B cell (primary cell): ENCODE data around the gene CGB8. TPM values are rescaled to one million over a fixed set of nuclear protein-coding genes. Genes with fewer than 3 reads are reported as not detected.

Source experiments
- ATAC-seq: fragments of 200-7000 bp; cut with Tn5 transposase; one replicate; pipeline ENCODE4 v1.10.0; 2021; ENCODE audit warnings: low read depth, mild to moderate bottlenecking, moderate number of reproducible peaks, moderate library complexity
- CTCF ChIA-PET: fragments of 350-600 bp; sonication (Branson Sonifier 250); formaldehyde crosslinking; loops from one replicate; lab custom pipeline; 2021; ENCODE audit warnings: antibody characterized with exemption, inconsistent platforms; lab: Charles Lee
- POLR2A ChIA-PET: fragments of 350-600 bp; sonication (Branson Sonifier 250); formaldehyde crosslinking; loops from one replicate; lab custom pipeline; 2021; ENCODE audit warnings: antibody characterized with exemption; lab: Charles Lee
- DNase-seq: peaks from one replicate; pipeline ENCODE4 v3.0.0; 2013
- H2AFZ ChIP-seq: 2 replicates; pipeline ENCODE4 v1.6.1; 2012; ENCODE audit warnings: mild to moderate bottlenecking, low read depth, low read length; ENCODE audit not compliant: insufficient read depth, poor library complexity, severe bottlenecking
- H3K27ac ChIP-seq, 2 donors: 1 replicate in 1 of 2; 2 replicates in 1 of 2; pipeline ENCODE4 v1.5.1; 2012 to 2013; ENCODE audit warnings: low read length in 2 of 2, mild to moderate bottlenecking in 2 of 2, moderate library complexity in 1 of 2
- H3K27me3 ChIP-seq, 4 experiments: fragments of 200-600 bp in 1 of 4; sonication (generic) in 1 of 4; replicated peaks in 1 of 4; 1 replicate in 2 of 4; 2 replicates in 2 of 4; pipeline versions ENCODE4 v1.6.1 to v1.7.0; 2013 to 2016; ENCODE audit warnings: low read length in 3 of 4, mild to moderate bottlenecking in 2 of 4, mixed read lengths in 1 of 4, moderate library complexity in 1 of 4; ENCODE audit not compliant: insufficient read depth in 4 of 4, control insufficient read depth in 3 of 4; ENCODE audit errors: control extremely low read depth in 1 of 4
- H3K36me3 ChIP-seq, 2 experiments: replicated peaks in 1 of 2; 1 replicate in 1 of 2; 2 replicates in 1 of 2; pipeline versions ENCODE4 v1.6.1 to v1.7.1; 2013; ENCODE audit warnings: low read length in 1 of 2; ENCODE audit not compliant: insufficient read depth in 2 of 2, control insufficient read depth in 1 of 2; ENCODE audit errors: control extremely low read depth in 1 of 2, extremely low read depth in 1 of 2
- H3K4me1 ChIP-seq, 2 donors: fragments of 200-600 bp in 1 of 2; sonication (generic) in 1 of 2; 1 replicate in 1 of 2; 2 replicates in 1 of 2; pipeline versions ENCODE4 v1.5.1 to v1.6.1; 2013 to 2017; ENCODE audit warnings: low read length in 2 of 2; ENCODE audit not compliant: control insufficient read depth in 2 of 2, insufficient read depth in 2 of 2
- H3K4me2 ChIP-seq: replicated peaks from 2 replicates; pipeline ENCODE3; 2012; ENCODE audit warnings: mild to moderate bottlenecking, low read depth, low read length; ENCODE audit not compliant: poor library complexity, severe bottlenecking
- H3K4me3 ChIP-seq, 5 experiments: fragments of 200-600 bp in 1 of 5; sonication (generic) in 1 of 5; 1 replicate in 3 of 5; 2 replicates in 2 of 5; pipeline versions ENCODE4 v1.5.1 to v1.7.0; 2011 to 2016; ENCODE audit warnings: low read length in 4 of 5, mild to moderate bottlenecking in 4 of 5, low read depth in 2 of 5, control low read depth in 1 of 5, moderate library complexity in 1 of 5; ENCODE audit not compliant: insufficient read depth in 1 of 5; ENCODE audit errors: control extremely low read depth in 1 of 5, extremely low read depth in 1 of 5
- H3K79me2 ChIP-seq: fragments of 200-600 bp; sonication (generic); one replicate; pipeline ENCODE4 v1.6.0; 2016; ENCODE audit warnings: low read length; ENCODE audit not compliant: control insufficient read depth, insufficient read depth
- H3K9ac ChIP-seq: fragments of 200-600 bp; sonication (generic); 2 replicates; pipeline ENCODE4 v1.6.1; 2017; ENCODE audit warnings: mild to moderate bottlenecking, low read length, moderate library complexity
- H3K9me3 ChIP-seq, 3 donors: one replicate each; pipeline versions ENCODE4 v1.6.1 to v1.7.1; 2013; ENCODE audit warnings: low read length in 2 of 3; ENCODE audit not compliant: control insufficient read depth in 2 of 3, insufficient read depth in 1 of 3; ENCODE audit errors: control extremely low read depth in 1 of 3
- H4K20me1 ChIP-seq: 2 replicates; pipeline ENCODE4 v1.6.0; 2012; ENCODE audit warnings: mild to moderate bottlenecking, low read length; ENCODE audit not compliant: insufficient read depth, control insufficient read depth, poor library complexity, severe bottlenecking
- H3K27ac Mint-ChIP-seq: one replicate; pipeline ENCODE4 v1.8.0; 2021; ENCODE audit warnings: mixed read lengths
- H3K27me3 Mint-ChIP-seq: one replicate; pipeline ENCODE4 v1.8.0; 2021; ENCODE audit warnings: mixed read lengths
- H3K4me1 Mint-ChIP-seq: one replicate; pipeline ENCODE4 v1.8.0; 2021; ENCODE audit warnings: mixed read lengths
- H3K4me3 Mint-ChIP-seq: one replicate; pipeline ENCODE4 v1.8.0; 2021; ENCODE audit warnings: mixed read lengths
- H3K9me3 Mint-ChIP-seq: one replicate; pipeline ENCODE4 v1.8.0; 2022; ENCODE audit warnings: mixed read lengths; ENCODE audit not compliant: insufficient read depth
- EZH2 ChIP-seq: IDR thresholded peaks from 2 replicates; pipeline ENCODE4 v1.6.1; 2012; ENCODE audit warnings: borderline replicate concordance, low read depth, mild to moderate bottlenecking, moderate library complexity, low read length; ENCODE audit not compliant: insufficient read depth, poor library complexity, severe bottlenecking
- WGBS: methylation state at CpG from one replicate; pipeline ENCODE4 v1.1.5; 2013; ENCODE audit warnings: missing lambda C conversion rate; ENCODE audit not compliant: insufficient coverage; 5-methylcytosine and 5-hydroxymethylcytosine counted together
- intact Hi-C: fragments of 100-400 bp; cut with micrococcal nuclease; formaldehyde crosslinking; loops from one replicate; pipeline ENCODE4 v1.10.0; 2022
- polyA plus RNA-seq: library from polyadenylated mRNA; depleted of rRNA; stranded (reverse); fragments of >200 nt; gene quantifications from 2 replicates; pipeline ENCODE4 v1.2.3, GENCODE V29; 2012
- total RNA-seq, 2 donors: library from RNA; stranded (reverse); fragments of 120-200 nt in 1 of 2; gene quantifications; 1 replicate in 1 of 2; 2 replicates in 1 of 2; pipeline versions ENCODE4 v1.2.3 to v1.2.4, GENCODE V29; 2013 to 2022
- TF ChIP-seq, protein P1 (sequence below): fragments of 200-600 bp; IDR thresholded peaks from one replicate; pipeline ENCODE4 v1.8.0; 2022; ENCODE audit warnings: antibody characterized with exemption, mild to moderate bottlenecking

The CGB8 gene
- total and polyA plus RNA-seq, 2 donors (not counting 1 experiment from before 2014, with no cell fraction given) = not detected

DNA sequence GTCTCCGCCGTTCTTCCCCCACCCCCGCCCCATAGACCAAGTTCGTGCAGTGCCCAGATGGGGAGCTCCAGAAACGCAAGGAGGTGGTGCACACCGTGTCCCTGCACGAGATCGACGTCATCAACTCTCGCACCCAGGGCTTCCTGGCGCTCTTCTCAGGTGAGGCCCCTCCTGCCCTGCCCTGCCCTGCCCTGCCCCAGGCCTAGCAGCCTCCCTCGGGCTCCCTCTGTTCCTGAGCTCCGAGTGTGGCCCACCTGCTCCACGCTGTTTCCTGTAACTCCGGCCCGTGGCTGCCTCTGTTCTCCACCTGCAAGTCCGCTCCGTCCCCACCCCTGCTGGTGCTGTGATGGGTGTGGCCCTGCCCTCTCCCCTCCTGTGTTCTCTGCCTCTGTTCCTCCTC lies 38.5 kb downstream of the CGB8 start:
- WGBS = 92% methylated on average over 18 of the region's 18 CpGs
- ATAC-seq (no peak), DNase-seq (no peak)
- no peaks in the 10 kb centered on the region for H3K9me3 Mint-ChIP-seq
- no peaks in the 10 kb centered on the region for H3K4me1 Mint-ChIP-seq
- Histone ChIP-seq H3K9ac (no peak overlapping the region), H3K4me2 (no peak overlapping the region), H4K20me1 (no peaks in the 10 kb centered on the region), H3K36me3 (peaks cover 0 to 49% of the 10 kb centered on the region in 2 experiments), H3K27ac (no peak overlapping the region), H3K4me1 (no peaks in the 10 kb centered on the region), H3K4me3 (no peak overlapping the region), H3K9me3 (no peaks in the 10 kb centered on the region), H2AFZ (no peak overlapping the region), H3K79me2 (no peaks in the 10 kb centered on the region), H3K27me3 (no peaks in the 10 kb centered on the region)
- no peak overlapping the region for H3K27ac Mint-ChIP-seq
- H3K4me3 Mint-ChIP-seq = no peak overlapping the region
- no peaks in the 10 kb centered on the region for H3K27me3 Mint-ChIP-seq
- TF ChIP-seq, protein P1, sequence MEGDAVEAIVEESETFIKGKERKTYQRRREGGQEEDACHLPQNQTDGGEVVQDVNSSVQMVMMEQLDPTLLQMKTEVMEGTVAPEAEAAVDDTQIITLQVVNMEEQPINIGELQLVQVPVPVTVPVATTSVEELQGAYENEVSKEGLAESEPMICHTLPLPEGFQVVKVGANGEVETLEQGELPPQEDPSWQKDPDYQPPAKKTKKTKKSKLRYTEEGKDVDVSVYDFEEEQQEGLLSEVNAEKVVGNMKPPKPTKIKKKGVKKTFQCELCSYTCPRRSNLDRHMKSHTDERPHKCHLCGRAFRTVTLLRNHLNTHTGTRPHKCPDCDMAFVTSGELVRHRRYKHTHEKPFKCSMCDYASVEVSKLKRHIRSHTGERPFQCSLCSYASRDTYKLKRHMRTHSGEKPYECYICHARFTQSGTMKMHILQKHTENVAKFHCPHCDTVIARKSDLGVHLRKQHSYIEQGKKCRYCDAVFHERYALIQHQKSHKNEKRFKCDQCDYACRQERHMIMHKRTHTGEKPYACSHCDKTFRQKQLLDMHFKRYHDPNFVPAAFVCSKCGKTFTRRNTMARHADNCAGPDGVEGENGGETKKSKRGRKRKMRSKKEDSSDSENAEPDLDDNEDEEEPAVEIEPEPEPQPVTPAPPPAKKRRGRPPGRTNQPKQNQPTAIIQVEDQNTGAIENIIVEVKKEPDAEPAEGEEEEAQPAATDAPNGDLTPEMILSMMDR = no peak
- TF ChIP-seq EZH2 = no peak
- CTCF ChIA-PET = interaction anchor here (2.7 kb wide), 1 partner anchor 11 kb away, joined by 10 read pairs; no protein-coding TSS in a partner anchor
- POLR2A ChIA-PET = no interaction called here
- intact Hi-C loops = no loop called here

DNA sequence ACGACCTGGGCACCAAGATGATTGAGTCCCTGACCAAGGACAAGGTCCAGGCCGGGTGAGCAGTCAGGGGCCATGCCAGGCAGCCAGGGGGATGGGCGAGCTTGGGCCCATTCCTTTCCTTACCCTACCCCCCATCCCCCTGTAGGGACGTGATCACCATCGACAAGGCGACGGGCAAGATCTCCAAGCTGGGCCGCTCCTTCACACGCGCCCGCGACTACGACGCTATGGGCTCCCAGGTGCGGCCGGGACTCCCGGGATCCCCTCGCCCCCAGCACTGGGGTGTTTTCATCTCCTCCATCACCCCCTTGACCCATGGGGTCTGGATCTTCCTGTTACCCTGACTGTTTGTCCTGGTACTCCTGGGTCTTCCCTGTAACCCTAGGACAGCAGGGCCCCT lies 39.1 kb downstream of the CGB8 start:
- Histone ChIP-seq H3K9me3 (no peaks in the 10 kb centered on the region), H2AFZ (no peak overlapping the region), H4K20me1 (no peaks in the 10 kb centered on the region), H3K4me1 (no peaks in the 10 kb centered on the region), H3K9ac (no peak overlapping the region), H3K4me3 (no peak overlapping the region), H3K4me2 (no peak overlapping the region), H3K79me2 (no peaks in the 10 kb centered on the region), H3K36me3 (peaks cover 0 to 54% of the 10 kb centered on the region in 2 experiments), H3K27me3 (no peaks in the 10 kb centered on the region), H3K27ac (no peak overlapping the region)
- Mint-ChIP-seq H3K27ac (no peak overlapping the region), H3K9me3 (no peaks in the 10 kb centered on the region), H3K4me1 (no peaks in the 10 kb centered on the region), H3K27me3 (no peaks in the 10 kb centered on the region), H3K4me3 (no peak overlapping the region)
- no peak for DNase-seq
- no peak for ATAC-seq
- no peak for TF ChIP-seq EZH2
- TF ChIP-seq, protein P1 = no peak
- CTCF ChIA-PET = interaction anchor here (2.7 kb wide), 1 partner anchor 10 kb away, joined by 10 read pairs; no protein-coding TSS in a partner anchor
- POLR2A ChIA-PET = no interaction called here
- 97% methylated on average over 18 of the region's 18 CpGs for WGBS
- intact Hi-C loops = no loop called here
